Anterior cingulate cortex (tissue), 58 donors: ENCODE results near the gene FAM120AOS.

ENCODE experiments used
- DNase-seq, 58 donors: peaks; one replicate each; lab custom pipeline; 2025; lab: John Stamatoyannopoulos, UW

Gene FAM120AOS

DNA sequence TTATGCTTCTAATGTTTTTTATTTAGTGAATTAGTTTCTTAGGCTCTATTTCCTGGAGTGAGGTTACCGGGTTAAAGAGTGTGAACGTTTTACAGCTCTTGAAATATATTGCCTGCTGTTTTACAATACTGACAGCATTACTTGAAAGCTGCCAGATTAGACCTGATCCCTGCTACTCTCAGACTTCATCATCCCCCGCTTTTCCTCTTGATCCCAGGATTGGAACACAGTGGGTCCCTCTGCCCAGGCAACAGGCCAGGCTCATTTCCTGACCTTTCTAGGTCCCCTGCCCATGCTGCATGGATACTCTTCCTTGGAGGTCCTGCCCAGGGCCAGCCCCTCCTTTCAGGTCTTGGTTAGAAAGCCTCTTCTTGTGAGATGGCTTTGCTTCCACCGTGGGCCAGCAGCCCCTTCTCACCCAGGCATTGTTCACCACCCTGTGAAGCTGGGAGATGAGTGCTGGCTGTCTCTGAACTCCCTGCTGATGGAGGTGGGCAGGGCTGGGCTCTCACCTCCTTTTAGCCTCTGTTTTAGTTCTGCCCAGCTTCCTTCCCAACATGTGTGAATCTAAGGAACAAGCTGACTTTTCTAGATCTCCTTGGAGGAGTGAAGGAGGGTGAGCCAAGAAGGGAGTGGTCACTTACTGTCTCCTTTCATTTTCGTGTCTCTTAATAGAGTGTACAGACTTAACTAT, 15.5 kb upstream of the FAM120AOS start:
- DNase-seq: no peak

DNA sequence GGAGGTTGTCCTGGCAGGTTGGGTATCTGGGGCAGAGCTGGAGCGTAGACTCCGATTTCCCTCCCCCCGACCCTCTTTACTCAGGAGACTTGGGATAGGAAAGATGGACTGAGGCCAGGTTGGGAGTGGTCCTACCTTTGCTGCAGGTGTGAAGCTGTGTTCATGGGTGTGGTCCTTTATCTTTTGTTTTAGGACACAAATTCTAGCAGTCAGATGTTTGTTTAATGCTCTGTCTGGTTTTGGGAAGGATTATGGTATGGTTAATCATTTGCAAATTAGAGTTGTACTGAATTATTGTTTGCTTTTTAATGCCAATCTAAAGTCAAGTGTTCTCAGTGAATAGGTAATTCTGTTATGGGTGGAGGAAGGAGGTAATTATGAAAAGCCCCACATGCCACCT, 14.1 kb upstream of the FAM120AOS start:
- no peak for DNase-seq

DNA sequence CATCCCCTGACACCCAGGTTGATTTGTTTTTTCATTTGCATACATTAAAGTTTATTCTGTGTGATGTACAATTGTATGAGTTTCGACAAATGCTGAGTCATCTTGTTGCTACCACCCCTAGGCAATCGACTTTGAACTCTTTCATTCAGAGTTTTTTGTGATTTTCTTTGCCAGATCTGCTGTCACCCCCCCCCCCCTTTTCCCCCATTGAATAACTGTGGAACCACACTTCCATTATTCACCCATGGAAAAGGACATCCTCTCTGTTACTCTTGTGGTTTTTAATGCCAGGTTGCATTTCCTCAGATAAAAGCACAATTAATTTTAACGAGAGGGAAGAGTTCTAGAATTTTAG, 13.7 kb upstream of the FAM120AOS start:
- no peak for DNase-seq

DNA sequence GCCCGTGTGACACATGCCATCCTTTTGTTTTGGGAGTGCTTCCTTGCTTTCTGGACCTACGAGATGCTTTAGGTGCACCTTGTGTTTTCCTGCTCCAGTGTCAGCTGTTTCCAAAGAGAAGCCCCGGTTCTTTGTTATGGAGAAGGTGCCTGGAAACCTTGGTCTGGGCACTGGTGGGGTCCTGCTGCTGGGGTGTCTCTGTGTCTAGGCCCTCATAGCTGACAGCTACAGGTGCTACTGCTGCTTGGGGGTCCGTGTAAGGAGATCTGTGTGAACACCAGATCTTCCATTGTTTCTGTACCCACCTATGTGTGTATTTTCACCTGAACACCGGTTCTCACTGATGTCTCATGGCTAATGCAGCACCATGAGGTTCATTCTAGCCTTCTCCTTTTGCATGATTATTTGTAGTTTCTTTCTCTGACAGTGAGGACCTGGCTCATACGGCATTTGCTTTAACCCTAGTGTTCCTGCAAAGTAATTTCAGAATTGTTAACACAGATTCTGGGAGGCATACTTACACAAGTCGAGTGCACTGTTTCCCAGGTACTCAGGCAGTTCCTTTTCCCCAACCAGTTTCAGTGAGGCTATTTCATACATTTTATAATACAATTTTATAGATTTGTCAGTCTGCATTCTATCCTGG, 13.2 kb upstream of the FAM120AOS start:
- DNase-seq: no peak

DNA sequence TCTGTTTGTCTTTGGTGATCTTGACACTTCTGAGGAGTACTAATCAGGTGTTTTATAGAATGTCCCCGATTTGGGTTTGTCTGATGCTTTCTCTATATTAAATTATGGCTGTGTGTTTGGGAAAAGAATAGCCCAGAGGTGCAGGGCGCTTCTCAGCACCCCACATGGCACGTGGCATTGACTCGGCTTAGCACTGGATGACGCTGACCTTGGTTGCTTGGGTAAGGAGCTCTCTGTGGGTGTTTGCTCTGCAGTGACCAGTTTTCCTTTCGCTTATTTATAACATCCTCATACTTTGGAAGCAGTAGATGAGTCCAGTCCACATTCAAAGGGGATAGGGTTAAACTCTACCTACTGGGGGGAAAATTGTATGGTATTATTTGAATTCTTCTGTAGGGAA, 12.5 kb upstream of the FAM120AOS start:
- DNase-seq: no peak

DNA sequence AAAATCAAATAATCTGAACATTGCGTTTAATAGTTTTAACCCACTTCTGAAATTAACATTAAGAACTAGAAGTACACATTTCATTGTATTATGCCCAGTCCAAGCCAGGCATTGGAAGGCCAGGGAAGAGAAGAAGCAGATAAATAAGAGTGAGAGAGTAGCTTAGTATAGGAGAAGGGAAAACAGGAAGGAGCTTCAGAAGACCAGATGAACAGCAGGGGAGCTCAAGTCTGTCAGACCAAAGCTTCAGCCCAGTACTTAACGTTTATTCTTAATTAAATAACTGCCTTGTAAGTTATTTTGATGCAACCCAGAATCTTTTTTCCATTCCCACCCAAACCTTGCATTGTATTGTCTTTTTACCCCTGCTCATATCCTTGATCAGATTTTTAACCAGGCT, 11.5 kb upstream of the FAM120AOS start:
- DNase-seq: no peak

DNA sequence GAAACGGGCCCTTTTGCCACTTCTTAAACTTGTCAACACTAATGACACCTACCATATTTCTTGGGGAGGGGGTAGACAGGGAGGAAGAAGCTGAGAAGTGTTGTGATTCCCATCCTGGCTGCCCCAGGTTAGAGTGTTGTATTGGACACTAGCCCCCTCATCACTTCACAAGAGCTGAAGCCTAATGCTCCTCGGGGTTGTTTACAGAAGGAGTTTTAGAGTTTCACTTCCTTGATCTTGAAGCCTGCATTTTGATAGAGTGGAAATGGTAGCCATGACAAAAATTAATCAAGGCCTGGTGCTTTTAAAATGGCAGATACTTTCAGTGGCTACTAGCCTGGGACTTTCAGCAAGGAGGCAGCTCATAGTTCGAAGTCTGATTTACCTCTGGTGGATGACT, 11.0 kb upstream of the FAM120AOS start:
- no peak for DNase-seq

DNA sequence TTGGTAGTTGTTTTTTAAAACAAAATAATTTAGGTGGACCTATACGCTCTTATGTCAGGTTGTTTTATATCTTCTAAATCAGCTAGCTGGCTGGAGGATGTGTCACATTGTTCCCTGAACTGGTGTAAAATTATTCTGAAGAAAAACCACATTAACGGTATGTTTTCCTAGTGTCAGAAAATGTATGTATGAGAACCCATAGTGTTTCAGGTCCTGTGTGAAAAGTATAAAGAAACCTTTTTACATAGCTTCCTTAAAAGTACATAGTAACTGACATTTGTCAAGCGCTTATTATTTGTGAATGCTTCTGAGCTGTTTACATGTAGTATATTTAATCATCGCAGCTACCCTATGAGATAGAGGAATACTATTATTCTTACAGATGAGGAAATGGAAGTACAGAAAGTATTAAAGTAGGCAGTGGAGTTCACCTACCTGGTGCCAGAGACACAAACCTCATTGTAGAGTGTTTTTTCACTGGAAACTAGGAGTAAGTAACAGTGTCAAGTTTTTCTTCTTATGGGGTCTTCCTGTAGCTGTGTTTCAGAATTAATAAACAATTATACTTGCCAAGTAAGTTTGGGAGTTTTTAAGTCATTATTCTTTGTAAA, 10.4 kb upstream of the FAM120AOS start:
- no peak for DNase-seq

DNA sequence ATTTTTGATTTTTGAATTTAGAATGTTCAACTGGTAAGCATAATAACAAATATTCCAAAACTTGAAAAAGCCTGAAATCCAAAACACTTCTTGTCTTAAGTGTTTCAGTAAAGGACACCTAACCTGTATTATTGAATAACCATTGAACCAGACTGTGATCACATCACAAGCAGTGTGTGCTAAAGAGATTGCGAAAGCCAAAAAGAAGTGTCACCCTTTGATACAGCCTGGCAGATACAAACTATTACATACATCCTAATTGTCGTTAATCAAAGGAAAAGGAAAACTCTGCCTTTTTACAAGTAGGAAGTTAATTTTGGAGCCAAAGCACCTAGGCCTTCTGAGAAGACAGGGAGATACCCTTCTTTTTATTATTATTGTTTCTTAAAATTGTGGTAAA, 8.4 kb upstream of the FAM120AOS start:
- DNase-seq: no peak

DNA sequence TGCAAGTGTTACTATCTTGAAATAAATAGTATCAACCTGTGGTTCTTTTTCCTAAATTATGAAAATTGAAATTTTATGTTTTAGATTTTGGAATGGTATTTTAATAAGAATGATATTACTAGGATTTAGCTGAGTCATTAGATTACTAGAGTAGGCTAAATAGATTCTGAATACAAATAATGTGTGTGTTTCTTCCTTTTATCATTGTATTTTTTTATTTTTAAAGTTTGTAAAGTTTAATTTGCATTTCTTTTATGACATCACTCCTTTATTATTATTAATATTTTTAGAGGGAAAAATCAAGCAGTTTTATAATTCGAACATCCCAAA, 8.0 kb upstream of the FAM120AOS start:
- no peak for DNase-seq

DNA sequence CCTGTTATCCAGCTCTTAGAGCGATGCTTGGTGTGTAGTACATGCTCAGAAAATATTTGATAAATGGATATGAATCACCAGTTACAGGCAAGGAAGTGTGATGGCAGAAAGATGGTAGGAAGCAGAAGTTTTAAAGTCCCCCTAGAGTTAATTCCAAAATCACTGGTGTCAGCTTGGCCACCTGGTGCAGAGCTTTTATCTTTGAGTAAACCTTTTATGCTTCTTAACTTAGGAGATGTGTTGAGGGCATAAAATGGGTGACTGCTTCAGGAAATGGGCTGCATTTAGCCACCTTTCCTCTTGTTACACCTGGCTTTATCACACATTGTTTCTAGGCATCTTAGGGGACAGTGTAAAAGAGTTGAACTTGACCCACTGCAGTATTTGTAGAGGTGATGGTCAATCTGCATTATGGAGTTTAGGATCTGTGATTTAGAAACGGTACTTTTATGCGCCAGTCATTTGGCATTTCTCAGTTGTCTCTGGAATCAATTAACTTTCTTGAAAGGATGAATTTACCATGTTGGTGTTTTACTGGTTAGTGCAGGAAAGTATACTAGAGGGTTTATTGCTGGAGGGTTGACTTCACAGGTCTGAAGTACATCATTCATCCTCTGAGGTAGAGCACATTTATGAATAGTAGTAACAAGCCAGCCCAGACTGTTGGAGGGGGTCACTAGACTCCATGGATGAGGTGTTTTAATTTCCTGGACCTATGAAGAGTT, 7.5 kb upstream of the FAM120AOS start:
- DNase-seq: no peak

DNA sequence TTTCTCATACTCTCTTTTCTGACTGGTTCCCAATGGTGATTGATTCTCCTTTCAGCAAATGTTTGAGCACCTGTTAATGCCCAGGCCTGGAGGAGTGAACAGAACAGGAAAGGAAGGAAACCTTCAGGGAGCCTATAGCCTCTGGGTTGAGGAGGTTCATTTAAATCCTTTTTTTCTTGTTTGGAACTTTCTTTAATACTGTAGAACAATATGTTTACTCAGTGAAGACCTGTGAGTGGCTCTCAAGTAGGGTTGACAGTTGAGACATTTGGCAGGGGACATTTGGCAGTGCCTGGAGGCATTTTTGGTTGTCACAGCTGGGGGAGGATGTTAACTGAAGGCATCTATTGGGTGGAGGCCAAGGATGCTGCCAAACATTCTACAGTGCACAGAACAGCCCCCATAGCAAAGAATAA, 6.1 kb upstream of the FAM120AOS start:
- DNase-seq: peak in 8 of 58 donors; percentile 6 to 37 (median 19)

DNA sequence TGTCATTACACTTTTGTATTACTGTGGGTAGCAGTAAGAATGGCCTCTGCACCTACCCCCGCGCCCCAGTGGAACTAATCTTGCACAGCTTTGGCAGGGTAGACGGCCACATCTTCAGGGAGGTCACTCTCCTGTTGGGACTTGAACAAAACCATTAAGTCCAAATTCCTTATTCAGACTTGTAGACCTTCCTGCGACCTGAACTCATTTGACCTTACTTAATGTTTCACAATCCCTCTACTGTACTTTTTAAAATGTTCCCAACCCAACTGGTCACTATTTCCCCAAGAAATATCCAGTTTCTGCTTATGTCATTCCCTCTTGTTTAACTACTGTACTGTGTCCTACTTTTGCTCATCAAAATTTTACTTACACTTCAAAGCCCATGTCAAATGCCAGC, 5.3 kb upstream of the FAM120AOS start:
- no peak for DNase-seq

DNA sequence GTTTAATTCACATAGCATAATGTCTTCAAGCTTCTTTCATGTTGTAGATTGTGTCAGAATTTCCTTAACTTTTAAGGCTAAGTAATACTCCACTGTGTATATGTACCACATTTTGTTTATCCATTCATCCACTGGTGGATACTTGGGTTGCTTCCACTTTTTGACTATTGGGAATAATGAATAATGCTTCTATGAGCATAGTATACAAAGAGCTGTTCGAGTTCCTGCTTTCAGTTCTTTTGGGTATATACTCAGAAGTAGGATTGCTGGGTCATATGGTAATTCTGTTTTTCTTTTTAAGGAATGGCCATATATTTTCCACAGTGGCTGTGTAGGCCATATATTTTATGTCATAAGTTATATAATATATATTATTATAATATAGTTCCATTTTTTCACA, 3.6 kb upstream of the FAM120AOS start:
- DNase-seq: no peak

DNA sequence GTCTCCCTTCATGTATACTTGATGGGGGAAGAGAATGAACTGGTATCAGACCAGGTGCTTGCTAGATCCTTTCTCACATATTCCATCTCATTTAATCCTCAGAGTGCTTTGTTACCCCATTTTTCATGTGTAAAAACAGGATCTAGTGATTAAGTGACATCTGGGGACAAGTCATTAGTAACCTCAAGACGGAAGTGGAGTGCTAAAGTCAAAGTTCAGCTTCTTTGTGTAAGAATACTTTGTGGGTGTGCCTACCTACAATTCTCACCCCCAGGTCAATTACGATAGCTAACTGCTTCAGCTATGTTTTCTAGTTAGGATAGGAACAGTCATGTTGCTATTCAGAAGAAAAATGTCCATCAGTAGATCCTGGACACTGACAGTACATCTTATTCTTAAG, 3.1 kb upstream of the FAM120AOS start:
- DNase-seq: no peak

DNA sequence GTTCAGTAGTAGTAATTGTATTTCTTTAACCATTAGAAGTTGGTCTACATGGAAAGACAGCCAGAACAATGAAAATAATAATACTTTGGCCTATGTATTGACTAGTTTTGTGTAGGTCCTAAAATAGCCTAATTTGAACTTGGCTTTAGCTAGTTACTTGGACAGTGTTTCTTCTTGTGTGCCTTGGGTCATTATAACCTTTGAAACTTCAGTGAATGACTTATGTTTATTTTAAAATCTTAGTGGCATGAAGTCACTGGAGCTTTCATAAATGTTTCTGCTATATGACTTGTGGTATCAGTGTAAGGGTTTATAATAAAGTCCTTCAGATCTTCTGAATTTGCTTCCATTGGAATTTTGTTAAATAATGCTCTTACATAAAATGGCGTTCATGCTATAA, 2.6 kb upstream of the FAM120AOS start:
- no peak for DNase-seq

DNA sequence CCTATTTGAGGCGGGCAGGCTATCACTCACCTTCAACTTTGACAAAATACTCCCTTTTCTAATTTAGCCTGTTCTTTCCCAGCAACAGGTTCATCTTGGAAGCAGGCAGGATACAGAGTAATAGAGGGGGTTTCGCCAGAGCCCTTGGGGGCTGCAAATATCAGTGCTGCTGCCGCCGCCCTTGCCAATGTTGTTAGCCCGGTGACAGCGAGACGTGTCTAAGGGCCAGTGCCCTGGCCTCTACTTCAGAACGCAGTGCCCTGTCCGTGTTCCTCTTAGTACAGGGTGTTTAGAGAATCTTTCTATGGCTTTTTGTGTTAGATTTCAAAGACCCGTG, 703 bp downstream of the FAM120AOS start:
- peak in 12 of 58 donors; percentile 7 to 64 (median 38) for DNase-seq

DNA sequence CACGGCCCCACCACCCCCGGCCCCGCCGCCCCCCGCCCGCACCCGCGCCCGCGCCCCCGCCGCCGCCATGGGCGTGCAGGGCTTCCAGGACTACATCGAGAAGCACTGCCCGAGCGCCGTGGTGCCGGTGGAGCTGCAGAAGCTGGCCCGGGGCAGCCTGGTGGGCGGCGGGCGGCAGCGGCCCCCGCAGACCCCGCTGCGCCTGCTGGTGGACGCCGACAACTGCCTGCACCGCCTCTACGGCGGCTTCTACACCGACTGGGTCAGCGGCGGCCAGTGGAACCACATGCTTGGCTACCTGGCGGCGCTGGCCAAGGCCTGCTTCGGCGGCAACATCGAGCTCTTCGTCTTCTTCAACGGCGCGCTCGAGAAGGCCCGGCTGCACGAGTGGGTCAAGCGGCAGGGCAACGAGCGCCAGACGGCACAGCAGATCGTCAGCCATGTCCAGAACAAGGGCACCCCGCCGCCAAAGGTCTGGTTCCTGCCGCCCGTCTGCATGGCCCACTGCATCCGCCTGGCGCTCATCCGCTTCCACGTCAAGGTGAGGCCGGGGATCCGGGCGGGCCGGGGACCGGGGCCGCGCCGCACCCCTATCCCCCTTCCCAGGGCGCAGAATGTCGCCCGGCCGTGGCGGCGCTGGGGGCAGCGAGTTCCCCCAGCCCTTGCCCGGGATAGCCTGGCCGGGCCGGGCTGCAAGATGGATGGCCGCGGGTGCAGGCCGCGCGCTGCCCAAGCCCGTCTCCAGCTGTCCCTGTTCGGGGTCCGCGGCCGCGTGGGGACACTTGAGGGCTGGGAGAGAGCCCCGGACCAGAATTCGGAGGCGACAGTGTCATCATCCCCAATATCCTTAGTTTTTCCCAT, 1.3 kb downstream of the FAM120AOS start:
- DNase-seq: peak in 42 of 58 donors; percentile 22 to 81 (median 49)

DNA sequence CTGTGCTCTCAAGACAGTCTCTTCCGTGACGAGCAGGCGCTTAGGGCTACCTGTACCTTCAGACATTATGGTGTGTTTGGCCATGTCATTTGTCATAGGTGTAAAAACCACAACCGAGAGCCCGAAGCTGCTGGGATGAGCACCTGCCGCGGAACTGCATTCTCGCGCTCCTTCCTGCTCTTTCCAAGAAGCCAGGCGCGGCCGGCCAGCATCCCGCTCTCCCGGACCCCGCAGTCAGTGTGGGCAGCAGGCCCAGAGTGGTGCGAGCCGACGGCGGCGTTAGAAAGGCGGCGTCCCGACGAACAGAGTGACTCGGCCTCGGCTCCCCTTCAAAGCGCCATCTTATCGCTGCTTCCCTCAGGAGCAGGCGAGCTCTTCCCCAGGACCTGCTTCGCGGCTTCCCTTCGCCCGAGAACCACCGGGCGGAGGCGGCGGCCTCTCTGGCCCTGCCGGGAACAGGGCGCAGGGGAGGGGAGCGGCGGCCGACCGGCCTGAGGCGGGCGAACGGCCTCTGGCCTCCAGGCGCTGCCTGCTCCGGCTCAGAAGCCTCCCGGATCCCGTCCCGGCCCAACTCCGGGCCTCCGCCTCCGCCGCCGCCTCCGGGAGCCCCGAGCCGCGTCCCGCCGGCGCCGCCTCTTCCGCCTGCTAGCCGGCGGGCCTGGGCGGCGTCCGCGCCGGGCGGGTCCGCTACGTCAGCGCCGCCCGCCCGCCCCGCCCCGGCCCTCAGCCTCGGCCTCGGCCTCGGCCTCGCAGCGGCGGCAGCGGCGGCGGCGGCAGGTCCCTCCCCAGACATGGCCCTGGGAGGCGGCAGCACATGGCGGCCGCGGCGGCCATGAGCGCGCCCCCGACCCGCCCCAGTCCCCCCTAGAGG, 2.2 kb downstream of the FAM120AOS start, which contains the start of gene FAM120A:
TSS of gene FAM120A (plus strand) at position 741 of the 871 bp plus-strand sequence. CDS start 231 bp downstream, outside the sequence.
- peak in 52 of 58 donors; percentile 12 to 83 (median 60) for DNase-seq

DNA sequence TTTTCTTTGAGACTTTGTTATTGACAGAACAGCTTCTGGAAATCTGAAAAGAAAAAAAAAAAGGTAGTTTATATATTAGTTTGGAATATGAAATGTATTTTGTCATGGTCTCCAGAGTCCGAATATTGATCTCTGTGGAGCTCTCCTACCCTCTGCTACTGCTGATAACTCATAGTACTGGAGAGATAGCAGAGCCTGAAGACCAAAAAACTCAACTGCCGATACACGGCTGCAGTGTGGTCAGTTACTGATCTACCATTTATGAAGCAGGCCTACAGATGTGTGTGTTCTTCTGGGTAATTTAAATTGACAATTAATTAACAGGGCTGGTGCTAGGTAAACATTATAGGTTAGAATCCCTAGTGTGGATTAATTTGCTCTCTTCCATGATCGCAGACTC, 5.7 kb downstream of the FAM120AOS start:
- no peak for DNase-seq
